NT2/D1 (cell line): Measurements from ENCODE around the gene PTPRG.

Experiments used
- SUZ12 ChIP-seq: IDR thresholded peaks from 2 replicates; pipeline ENCODE4 v1.6.1; 2011; ENCODE audit not compliant: insufficient read length, insufficient read depth; ENCODE audit errors: extremely low read depth
- YY1 ChIP-seq: IDR thresholded peaks from 2 replicates; pipeline ENCODE4 v1.6.1; 2011; ENCODE audit not compliant: insufficient read length, insufficient read depth
- ZNF274 ChIP-seq: IDR thresholded peaks from 2 replicates; pipeline ENCODE4 v1.6.1; 2011; ENCODE audit warnings: mild to moderate bottlenecking, low read depth, low read length

DNA sequence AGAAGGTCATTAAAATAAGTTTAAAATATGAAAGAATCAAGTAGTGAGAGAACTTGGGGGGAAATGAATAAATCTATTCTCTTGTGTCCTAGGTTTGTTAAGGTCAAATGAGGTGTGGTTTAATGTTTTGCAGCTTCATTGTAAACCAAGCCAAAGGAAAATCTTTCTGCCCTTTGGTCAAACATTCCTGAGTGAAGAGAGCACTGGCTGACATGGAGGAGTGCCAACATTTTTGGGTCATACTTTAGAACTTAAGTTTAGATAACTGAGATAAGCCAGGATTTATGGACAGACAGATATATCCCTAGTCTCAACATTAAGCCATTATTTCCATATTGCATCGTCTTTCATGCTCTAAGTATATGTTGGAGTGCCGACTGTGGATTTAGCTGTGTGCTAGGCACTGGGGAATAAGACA is 66.4 kb downstream of the PTPRG start:
- TF ChIP-seq SUZ12: no peak
- no peak for TF ChIP-seq ZNF274
- TF ChIP-seq YY1: no peak
